Amygdala (tissue), 56 donors: ENCODE data around the gene KIT.
A peak's percentile ranks its signal among the peaks of the same experiment; 100 is the strongest.
"Not testable (repeated sequence)": the region's sequence is repeated elsewhere in the genome, so short reads cannot be mapped to it uniquely, and the experiment has no call there.

Experiments used
- DNase-seq, 56 donors: peaks; one replicate each; lab custom pipeline; 2025; lab: John Stamatoyannopoulos, UW

KIT gene

DNA sequence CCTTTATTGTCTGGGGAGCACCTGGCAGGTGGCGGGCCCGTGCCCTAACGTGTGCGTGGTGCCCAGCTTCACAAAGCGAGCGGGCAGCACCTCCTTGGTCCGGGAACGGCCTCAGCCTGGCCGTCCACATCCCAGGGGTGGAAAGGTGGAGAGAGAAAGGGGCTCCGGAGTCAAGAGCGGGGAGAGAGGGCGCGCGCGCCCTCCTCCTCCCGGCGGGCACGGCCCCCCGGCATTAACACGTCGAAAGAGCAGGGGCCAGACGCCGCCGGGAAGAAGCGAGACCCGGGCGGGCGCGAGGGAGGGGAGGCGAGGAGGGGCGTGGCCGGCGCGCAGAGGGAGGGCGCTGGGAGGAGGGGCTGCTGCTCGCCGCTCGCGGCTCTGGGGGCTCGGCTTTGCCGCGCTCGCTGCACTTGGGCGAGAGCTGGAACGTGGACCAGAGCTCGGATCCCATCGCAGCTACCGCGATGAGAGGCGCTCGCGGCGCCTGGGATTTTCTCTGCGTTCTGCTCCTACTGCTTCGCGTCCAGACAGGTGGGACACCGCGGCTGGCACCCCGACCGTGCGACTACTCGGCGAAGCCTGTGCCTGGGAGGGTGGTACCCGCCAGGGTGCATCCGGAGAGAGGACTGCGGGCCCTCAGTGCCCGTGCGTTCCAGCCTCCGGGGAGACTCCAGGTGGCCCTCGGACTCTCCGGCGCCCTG is at the start of gene KIT:
Gene KIT, plus strand, starts transcription at position 407 of the 701 bp plus-strand sequence. Its CDS starts 58 bp downstream, at position 465.
- peak in 24 of 56 donors; percentile 5 to 63 (median 15) for DNase-seq

DNA sequence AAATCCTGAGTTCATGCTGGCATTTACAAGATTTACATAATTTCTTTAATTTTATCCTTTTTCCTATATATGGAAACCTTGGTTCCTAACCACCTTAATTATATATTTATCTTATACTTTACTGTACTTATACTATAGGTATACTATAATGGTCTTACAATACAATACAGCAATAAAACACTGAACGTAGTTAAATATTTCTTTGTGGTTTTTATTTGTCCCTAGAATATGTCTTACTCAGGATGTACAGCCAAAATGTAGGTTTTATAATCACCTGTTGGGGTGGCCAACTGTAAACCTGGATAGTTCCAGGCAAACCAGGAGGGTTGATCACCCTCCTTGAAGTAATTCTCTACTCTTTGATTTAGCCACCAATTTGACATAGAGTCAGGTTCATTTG is 48.4 kb upstream of the KIT start:
- DNase-seq = no peak

DNA sequence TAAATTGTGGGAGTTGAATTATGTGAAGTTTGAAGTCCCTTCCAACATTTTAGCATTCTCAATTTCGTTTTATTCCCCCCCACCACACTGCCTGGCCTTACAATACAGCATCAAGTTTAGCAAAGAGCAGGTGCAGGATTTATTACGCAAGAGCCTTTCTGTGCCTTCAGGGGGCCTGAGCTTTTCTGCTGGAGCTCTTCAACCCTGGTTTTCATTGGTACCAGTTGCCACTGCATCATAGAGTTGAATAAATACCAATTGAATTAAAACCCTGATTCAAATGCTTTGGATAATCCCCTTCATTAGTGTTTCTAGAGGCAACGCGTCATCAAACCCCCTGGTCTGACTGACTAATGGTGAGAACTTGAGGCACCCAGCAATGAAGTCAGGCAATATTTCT is 43.6 kb upstream of the KIT start:
- DNase-seq = no peak

DNA sequence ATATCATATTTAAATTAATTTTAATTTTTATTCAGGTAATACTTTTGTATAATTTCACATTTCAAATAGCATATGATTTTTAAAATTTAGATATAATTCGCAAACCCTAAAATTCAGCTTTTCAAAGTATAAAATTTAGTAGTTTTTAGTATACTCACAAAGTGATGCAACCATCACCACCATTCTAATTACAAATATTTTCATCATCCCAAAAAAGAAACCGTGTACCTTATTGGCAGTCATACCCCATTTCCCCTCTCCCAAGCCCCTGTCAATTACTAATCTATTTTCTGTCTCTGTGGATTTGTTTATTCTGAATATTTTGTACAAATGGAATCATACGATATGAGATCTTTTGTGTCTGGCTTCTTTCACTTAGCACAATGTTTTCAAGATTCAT is 37.0 kb upstream of the KIT start:
- DNase-seq = no peak

DNA sequence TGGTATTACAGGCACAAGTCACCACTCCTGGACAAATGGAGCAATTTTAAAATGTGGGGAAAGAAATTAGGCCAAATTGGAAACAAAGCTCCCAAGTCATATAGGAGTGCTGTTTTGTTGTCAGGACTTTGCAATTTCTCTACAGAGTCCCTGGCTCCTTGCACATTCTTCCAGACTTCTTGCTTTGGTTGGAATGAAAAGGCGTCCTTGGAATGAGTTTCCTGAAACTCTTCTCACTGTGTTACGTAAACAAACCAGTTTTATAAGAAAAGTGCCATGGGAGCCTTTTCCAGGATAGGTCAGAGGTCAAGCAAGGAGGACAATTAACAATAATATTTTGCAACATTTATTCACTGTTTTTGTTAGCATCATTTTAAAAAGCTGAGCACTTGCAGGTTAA is 32.4 kb upstream of the KIT start:
- DNase-seq = no peak

DNA sequence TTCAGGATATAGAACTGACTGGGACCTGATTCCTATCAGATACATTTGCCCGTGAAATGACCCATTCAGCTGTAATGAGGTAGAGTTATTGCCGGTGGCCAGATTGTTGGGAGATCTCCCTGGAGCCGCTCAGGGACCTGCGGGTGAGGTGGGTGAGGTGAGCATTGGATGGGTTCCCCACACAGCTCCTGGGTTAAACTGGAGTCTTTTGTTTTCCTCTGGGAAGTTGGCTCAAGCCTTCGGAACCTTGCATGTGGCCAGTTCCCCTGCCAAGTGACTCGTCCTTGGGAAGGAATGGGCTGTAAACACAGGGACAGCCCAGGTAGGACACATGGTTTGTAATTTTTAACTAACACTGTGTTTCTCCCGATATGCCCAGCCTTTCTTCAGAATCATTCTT is 31.6 kb upstream of the KIT start:
- DNase-seq = no peak

DNA sequence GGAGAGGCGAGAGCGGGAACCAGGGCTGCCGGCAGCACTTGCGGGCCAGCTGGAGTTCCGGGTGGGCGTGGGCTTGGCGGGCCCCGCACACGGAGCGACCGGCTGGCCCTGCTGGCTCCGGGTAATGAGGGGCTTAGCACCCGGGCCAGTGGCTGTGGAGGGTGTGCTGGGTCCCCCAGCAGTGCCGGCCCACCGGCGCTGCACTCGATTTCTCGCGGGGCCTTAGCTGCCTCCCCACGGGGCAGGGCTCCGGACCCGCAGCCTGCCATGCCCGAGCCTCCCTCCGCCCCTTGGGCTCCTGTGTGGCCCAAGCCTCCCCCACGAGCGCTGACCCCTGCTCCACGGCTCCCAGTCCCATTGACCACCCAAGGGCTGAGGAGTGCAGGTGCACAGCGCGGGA is 25.2 kb upstream of the KIT start:
- no peak for DNase-seq

DNA sequence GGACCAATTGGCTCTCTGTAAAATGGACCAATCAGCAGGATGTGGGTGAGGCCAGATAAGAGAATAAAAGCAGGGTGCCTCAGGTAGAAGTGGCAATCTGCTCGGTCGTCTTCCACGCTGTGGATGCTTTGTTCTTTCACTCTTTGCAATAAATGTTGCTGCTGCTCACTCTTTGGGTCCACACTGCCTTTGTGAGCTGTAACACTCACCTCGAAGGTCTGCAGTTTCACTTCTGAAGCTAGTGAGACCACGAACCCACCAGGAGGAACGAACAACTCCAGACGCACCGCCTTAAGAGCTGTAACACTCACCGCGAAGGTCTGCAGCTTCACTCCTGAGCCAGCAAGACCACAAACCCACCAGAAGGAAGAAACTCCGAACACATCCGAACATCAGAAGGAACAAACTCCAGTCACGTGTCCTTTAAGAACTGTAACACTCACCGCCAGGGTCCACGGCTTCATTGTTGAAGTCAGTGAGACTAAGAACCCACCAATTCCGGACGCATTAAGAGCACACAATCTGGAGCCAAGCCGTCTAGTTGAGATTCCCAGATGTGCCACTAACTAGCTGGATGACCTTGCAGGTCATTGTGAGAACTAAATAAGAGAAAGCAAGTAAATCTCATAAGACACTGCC is 24.5 kb upstream of the KIT start:
- not testable (repeated sequence) for DNase-seq

DNA sequence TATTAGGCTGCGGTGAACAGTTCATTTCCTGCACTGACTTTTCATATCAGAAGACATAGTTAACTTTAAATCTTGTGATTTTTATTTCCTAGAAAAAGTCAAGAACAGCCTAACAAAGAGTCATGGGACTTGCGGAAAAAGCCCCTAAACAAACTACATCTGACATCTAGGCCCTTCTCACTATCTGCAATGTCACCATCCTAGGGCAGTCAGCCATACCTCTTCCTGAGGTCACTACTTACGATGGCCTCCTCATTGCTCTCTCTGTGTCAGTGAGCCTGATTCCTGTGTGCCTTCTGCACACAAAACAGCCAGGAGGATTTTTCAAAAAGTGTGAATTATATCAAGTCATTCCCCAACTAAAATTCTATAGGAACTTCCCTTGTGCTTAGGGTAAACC is 22.4 kb upstream of the KIT start:
- DNase-seq = no peak

DNA sequence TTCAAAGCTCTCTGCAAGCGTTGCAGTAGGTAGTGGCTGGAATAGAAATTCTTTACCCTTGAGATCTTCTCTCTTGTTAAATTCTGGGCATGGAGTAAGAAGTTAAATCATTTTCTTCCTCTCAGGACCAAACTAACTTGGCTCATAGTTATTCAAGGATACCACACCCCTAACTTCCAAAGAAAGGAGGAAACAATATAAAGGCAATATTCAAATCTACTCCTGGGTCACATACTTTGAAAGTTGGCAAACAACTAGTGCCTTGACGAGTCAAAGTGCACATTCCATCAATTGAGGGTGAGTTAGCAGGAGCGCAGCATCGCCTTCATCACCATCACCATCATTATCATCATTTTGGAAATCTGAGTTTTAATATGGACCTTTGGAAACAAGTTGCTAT is 20.4 kb upstream of the KIT start:
- DNase-seq = no peak

DNA sequence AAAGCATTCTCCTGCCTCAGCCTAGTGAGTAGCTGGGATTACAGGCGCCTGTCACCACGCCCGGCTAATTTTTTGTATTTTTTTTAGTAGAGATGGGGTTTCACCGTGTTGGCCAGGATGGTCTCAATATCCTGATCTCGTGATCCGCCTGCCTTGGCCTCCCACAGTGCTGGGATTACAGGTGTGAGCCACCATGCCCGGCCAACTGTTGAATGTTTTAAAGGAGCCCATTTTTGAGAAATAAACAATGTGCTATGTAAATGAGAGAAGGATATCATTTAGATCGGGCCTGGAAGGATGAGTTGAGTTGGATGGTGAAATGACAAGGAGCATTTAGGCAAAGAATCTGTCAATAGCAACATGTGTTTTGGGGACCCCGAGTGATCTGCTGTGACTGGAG is 16.7 kb upstream of the KIT start:
- not testable (repeated sequence) for DNase-seq

DNA sequence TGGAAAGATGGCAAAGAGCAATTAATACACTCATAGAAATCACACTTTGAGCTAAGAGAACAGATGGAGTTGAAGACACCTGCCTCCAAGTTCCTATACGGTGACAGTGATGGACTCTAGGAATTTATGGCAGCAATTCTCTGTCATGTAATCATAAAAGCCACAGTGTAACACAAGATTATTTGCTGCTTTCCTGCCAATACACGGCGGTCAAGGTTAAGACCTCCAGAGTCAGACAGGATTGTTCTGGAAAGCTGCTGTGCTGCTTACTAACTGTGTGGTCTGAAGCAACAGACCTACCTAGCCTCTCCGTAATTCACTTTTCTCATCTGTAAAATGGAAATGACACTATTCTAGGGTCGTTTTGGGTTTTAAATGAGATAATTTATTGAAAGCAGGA is 14.6 kb upstream of the KIT start:
- DNase-seq = no peak

DNA sequence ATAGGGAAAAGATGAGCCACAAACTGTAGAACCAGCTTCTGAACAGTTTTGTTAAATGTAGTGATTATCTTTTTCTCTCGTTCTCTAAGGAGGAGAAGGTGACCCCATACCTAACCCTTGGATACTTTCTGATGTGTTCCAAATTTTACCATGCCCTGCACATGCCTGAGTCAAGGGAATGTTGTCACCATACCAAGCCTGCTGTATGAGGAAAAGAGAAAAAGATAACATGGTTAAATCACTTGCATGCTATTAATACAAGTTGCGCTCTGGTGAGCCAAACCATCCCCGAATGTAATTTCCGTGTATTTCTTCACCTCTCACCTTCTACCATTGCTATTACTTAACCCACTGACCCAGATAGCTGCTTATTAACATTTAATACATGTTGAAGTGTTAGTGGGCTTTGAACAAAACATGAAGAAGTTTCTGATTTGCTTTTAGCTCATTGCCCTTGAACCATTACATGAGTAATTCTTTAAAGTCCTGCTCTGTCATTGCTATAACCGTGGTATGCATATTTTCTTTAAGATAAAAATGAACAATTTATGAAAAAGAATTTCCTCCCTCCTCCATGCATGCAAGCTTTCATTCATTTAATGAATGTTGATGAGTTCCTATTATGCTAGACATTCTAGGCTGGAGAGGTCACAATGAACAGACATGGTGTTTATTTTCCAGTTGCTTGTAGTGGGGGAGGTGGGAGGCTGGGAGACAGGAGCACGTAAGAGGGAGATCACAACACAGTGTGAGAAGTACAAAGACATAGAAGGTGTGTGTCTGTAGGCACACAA is 13.6 kb upstream of the KIT start:
- DNase-seq = no peak

DNA sequence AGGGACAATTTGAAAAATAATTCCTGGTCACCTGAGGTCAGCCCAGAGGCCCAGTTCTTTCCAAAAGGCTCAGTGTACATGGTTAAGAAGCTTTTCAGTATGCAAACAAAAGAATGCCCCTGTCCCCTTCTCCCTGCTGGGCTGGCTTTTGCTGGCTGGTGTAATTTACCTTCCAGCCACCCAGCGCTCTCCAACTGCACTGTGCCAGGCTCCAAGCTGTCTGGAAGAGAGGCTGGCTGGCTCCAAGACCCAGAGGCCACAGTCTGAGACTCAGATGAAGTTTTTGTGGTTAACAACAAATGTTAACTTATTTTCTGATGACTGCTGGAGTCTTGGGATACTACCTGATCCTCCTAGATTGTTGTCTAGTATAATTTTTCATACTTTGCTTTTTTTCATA is 11.9 kb upstream of the KIT start:
- peak in 2 of 56 donors; percentile 5 to 14 for DNase-seq

DNA sequence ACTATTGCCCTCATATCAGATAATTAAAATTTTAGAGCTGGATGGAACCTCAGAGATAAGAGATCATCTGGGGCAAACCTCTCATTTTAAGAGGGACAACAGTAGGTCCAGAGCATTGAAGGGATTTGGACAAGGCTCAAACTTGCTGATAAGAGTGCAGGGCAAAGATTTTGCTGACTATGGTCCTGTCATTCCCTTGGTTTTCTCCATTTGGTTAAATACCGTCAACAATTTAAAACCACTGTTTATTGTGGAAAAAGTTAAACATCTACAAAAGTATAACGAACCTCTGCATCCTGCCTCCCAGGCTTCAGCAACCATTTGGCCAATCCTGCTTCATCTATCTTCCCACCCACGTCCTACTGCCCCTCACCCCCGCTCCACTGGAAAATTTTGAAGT is 10.7 kb upstream of the KIT start:
- no peak for DNase-seq

DNA sequence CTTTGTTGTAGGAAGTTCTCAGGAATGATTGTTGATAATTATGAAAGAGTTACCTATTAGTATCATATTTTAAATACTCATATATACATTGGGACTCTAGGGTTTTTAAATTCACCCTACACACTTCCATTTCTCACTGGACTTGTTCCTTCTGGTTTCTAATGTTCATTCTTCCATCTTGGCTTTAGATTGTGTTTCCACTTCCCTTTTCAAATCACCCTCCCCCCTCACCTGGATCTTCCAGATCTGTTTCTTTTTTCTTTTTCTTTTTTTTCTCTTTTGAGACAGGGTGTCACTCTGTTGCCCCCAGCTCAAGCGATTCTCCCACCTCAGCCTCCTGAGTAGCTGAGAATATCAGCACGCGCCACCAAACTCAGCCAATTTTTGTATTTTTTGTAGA is 6.7 kb upstream of the KIT start:
- DNase-seq = no peak

DNA sequence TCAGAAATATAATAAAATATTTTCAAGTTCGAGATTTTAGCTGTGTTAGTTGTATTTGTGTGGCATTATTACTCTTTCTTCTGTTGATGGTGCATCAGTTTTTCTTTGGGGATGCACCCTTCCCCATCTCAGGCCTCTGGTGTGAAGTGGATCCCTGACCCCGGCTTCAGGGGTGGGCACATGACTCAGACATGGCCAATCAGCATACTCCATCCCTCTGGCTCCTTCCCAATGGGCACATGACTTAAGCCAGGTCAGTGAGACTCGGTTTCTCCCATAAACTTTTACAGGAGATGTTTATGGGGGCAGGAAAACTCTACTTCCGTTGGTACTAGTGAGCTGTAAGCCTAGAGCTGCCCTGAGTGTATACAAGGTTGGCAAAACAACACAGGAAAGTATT is 3.0 kb upstream of the KIT start:
- no peak for DNase-seq

DNA sequence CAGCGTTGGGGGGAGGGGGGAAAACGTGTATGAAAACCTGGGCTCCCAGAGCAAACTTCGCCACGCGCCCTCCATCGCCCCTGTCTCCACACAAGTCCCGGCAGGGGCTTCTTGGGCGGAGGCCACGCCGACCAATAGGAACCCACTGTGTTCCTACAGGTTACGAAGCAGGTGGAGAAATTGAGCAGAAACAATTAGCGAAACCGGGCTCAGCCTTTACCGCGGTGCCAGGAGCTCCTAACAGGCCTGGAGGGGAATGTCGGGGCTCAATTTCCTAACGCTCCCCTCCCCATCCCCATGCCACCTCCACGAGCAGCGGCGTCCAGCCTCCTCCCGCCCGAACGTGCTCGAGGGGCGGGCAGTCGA is 589 bp upstream of the KIT start:
- DNase-seq = no peak

DNA sequence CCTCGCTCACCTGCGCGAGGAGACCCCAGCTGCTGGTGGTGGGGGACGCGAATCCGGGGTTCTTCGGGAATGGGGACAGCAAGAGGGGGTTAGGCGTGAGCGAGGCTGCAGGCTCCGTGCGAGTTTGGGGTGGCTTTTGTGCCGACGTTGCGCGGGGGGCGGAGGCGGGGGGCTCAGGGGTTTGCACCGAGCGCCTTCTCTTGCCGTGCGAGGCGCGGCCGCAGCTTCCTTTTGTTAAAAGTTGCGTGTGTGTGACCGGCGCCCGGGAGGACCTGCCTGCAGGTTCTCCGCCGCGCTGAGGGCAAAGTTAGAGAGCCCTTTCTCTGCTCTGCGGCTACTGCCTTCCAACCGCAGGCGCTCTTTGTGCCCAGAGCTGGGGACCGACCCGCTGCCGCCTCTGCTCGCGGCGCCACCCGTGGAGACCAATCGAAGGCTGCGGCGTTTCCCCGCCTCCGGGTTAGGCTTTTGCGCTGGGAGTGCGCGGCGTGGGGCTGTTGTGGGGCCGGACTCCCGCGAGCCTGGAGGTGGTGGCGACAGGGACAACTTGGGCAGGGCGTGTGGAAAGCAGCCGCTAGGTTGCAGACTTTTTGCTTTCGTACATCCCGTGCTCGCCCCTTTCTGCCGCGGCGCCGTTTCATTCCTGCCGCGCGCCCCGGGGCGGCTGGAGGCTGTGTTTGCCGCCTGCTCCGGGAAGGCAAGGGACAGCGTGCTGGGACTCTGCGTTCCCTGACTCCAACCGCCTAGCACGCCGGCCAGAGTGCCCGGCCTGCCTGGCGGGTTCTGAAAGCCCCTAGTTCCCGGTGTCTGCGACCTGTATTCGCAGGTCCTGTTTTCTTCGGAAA is 716 bp downstream of the KIT start:
- DNase-seq = peak in 43 of 56 donors; percentile 1 to 73 (median 28)

DNA sequence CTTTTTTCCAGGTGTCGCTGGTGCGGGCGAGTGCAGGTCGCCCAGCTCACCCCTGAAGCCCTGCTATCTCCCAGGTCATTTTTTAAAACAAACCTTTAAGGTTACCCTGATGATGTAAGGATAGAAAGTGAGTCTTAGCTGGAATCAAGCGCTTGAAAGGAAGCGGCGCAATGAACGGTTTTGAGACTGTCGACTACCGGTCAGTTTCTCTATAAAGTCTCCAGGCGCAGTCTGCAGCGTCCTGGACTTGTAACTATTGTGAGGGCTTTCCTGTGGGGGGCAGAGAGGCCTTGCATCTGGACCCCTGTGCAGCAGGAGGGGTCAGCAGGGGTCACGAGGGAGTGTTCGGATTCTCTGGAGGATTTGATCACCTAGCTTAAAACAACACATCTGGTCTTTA is 1.6 kb downstream of the KIT start:
- DNase-seq = peak in 3 of 56 donors; percentile 4 to 7 (median 7)
